SK-N-SH (cell line): Measurements from ENCODE around the gene THEM5.

Source experiments
- CTCF ChIP-seq: fragments of 200-600 bp; sonication (generic); IDR thresholded peaks from 2 replicates; pipeline ENCODE4 v1.6.1; 2017; ENCODE audit warnings: antibody characterized with exemption, mild to moderate bottlenecking, moderate library complexity
- RCOR1 ChIP-seq: fragments of 150-350 bp; IDR thresholded peaks from 2 replicates; pipeline ENCODE4 v1.6.1; 2017; ENCODE audit warnings: antibody characterized with exemption, low read length

- TF ChIP-seq RCOR1, result no peak
- no peak for TF ChIP-seq CTCF
These were observed 45.0 kb upstream of the THEM5 start for GRCh38 chr1:151898519-151898991.
